IMR-90 (cell line): ENCODE measurements around the gene CACNA2D3. TPM values are rescaled to one million over a fixed set of nuclear protein-coding genes. Genes with fewer than 3 reads are reported as not detected.

Experiments used
- ATAC-seq: fragments of 200-7000 bp; cut with Tn5 transposase; 2 replicates; pipeline ENCODE4 v1.9.1; 2020; ENCODE audit warnings: low read depth, mild to moderate bottlenecking, moderate library complexity
- BruUV-seq: library from RNA; stranded (reverse); fragments of 400-500 nt; replicated peaks from 2 replicates; lab custom pipeline; 2021; lab: Mats Ljungman, UMichigan
- CTCF ChIA-PET: fragments of 300-600 bp; formaldehyde crosslinking; extraction: SDS; loops from one replicate; lab custom pipeline; 2021; ENCODE audit warnings: antibody characterized with exemption; lab: Yijun Ruan, JAX
- POLR2A ChIA-PET: fragments of 300-600 bp; sonication (Branson Sonifier 250); formaldehyde crosslinking; loops from one replicate; lab custom pipeline; 2022; ENCODE audit warnings: antibody characterized with exemption; ENCODE audit not compliant: unreplicated experiment; lab: Charles Lee
- DNase-seq: peaks from one replicate; pipeline ENCODE4 v3.0.0; 2013
- H2AFZ ChIP-seq: replicated peaks from 2 replicates; pipeline ENCODE3; 2013; ENCODE audit warnings: low read length, mild to moderate bottlenecking; ENCODE audit not compliant: poor library complexity
- H2AK5ac ChIP-seq: 2 replicates; pipeline ENCODE4 v1.6.1; 2013; ENCODE audit warnings: low read depth, low read length, inconsistent platforms
- H2AK9ac ChIP-seq: replicated peaks from 2 replicates; pipeline ENCODE3; 2013; ENCODE audit warnings: mild to moderate bottlenecking, low read depth, low read length, moderate library complexity; ENCODE audit not compliant: poor library complexity
- H2BK120ac ChIP-seq: 2 replicates; pipeline ENCODE4 v1.6.1; 2013; ENCODE audit warnings: low read depth, low read length, inconsistent platforms
- H2BK15ac ChIP-seq: 3 replicates; pipeline ENCODE4 v1.6.1; 2013; ENCODE audit warnings: low read depth, low read length, inconsistent platforms
- H2BK20ac ChIP-seq: 2 replicates; pipeline ENCODE4 v1.6.1; 2013; ENCODE audit warnings: low read depth, mild to moderate bottlenecking, inconsistent platforms, low read length, moderate library complexity
- H2BK5ac ChIP-seq: 2 replicates; pipeline ENCODE4 v1.6.1; 2013; ENCODE audit warnings: mild to moderate bottlenecking, low read depth, low read length, inconsistent platforms; ENCODE audit not compliant: poor library complexity, severe bottlenecking
- H3K14ac ChIP-seq: replicated peaks from 2 replicates; pipeline ENCODE4 v1.6.1; 2013; ENCODE audit warnings: low read depth, low read length, inconsistent platforms
- H3K18ac ChIP-seq: 2 replicates; pipeline ENCODE4 v1.6.1; 2013; ENCODE audit warnings: low read depth, low read length, control low read depth
- H3K23ac ChIP-seq: 2 replicates; pipeline ENCODE4 v1.6.1; 2013; ENCODE audit warnings: low read depth, low read length, inconsistent platforms
- H3K27ac ChIP-seq: 2 replicates; pipeline ENCODE4 v1.5.1; 2013; ENCODE audit warnings: mild to moderate bottlenecking, control low read depth, low read length; ENCODE audit not compliant: insufficient read depth
- H3K27me3 ChIP-seq: 2 replicates; pipeline ENCODE4 v1.6.1; 2013; ENCODE audit warnings: low read length; ENCODE audit not compliant: control insufficient read depth, insufficient read depth
- H3K36me3 ChIP-seq: 2 replicates; pipeline ENCODE4 v1.6.1; 2013; ENCODE audit warnings: low read length, mixed read lengths; ENCODE audit not compliant: control insufficient read depth, insufficient read depth
- H3K4ac ChIP-seq: 2 replicates; pipeline ENCODE4 v1.6.1; 2013; ENCODE audit warnings: low read depth, low read length, inconsistent platforms
- H3K4me1 ChIP-seq: 2 replicates; pipeline ENCODE4 v1.6.1; 2013; ENCODE audit warnings: low read length, mixed read lengths; ENCODE audit not compliant: control insufficient read depth, insufficient read depth
- H3K4me2 ChIP-seq: 2 replicates; pipeline ENCODE4 v1.6.1; 2013; ENCODE audit warnings: low read depth, mild to moderate bottlenecking, control low read depth, low read length, moderate library complexity
- H3K4me3 ChIP-seq: 2 replicates; pipeline ENCODE4 v1.5.1; 2013; ENCODE audit warnings: low read depth, mild to moderate bottlenecking, control low read depth, low read length, moderate library complexity; ENCODE audit not compliant: insufficient read depth
- H3K56ac ChIP-seq: 2 replicates; pipeline ENCODE4 v1.6.1; 2013; ENCODE audit warnings: low read length, inconsistent platforms; ENCODE audit not compliant: insufficient read depth; ENCODE audit errors: extremely low read depth
- H3K79me1 ChIP-seq, 2 experiments: 2 replicates each; pipeline ENCODE4 v1.6.1; 2013; ENCODE audit warnings: low read length in 2 of 2, inconsistent platforms in 1 of 2, low read depth in 1 of 2
- H3K9ac ChIP-seq: 2 replicates; pipeline ENCODE4 v1.6.1; 2013; ENCODE audit warnings: low read depth, low read length, control low read depth
- H3K9me1 ChIP-seq: 2 replicates; pipeline ENCODE4 v1.6.1; 2013; ENCODE audit warnings: low read length, inconsistent platforms; ENCODE audit not compliant: insufficient read depth
- H3K9me3 ChIP-seq: 2 replicates; pipeline ENCODE4 v1.6.1; 2013; ENCODE audit warnings: low read length; ENCODE audit not compliant: control insufficient read depth, insufficient read depth
- H4K20me1 ChIP-seq: 2 replicates; pipeline ENCODE4 v1.6.1; 2013; ENCODE audit warnings: low read length, inconsistent platforms; ENCODE audit not compliant: insufficient read depth
- H4K5ac ChIP-seq: 2 replicates; pipeline ENCODE4 v1.6.1; 2013; ENCODE audit warnings: mild to moderate bottlenecking, low read depth, low read length, control low read depth
- H4K8ac ChIP-seq, 2 experiments: 2 replicates each; pipeline ENCODE4 v1.6.1; 2013; ENCODE audit warnings: low read depth in 2 of 2, low read length in 2 of 2, control low read depth in 1 of 2, inconsistent platforms in 1 of 2
- H4K91ac ChIP-seq: 2 replicates; pipeline ENCODE4 v1.6.1; 2013; ENCODE audit warnings: low read depth, low read length, inconsistent platforms; ENCODE audit not compliant: insufficient read depth
- BHLHE40 ChIP-seq: fragments of 150-350 bp; IDR thresholded peaks from 2 replicates; pipeline ENCODE4 v1.6.1; 2016; ENCODE audit warnings: mild to moderate bottlenecking, low read depth, low read length
- CEBPB ChIP-seq: IDR thresholded peaks from 2 replicates; pipeline ENCODE4 v1.6.1; 2012; ENCODE audit warnings: low read depth, low read length, improper control_type of control experiment
- CHD1 ChIP-seq: IDR thresholded peaks from 2 replicates; pipeline ENCODE4 v1.6.1; 2012; ENCODE audit warnings: low read depth, low read length, improper control_type of control experiment
- FOS ChIP-seq: fragments of 150-350 bp; IDR thresholded peaks from 2 replicates; pipeline ENCODE4 v1.6.1; 2016; ENCODE audit warnings: low read depth, low read length
- MAFK ChIP-seq: IDR thresholded peaks from 2 replicates; pipeline ENCODE4 v1.6.1; 2012; ENCODE audit warnings: low read depth, low read length, improper control_type of control experiment
- MAZ ChIP-seq: IDR thresholded peaks from 2 replicates; pipeline ENCODE4 v1.6.1; 2012; ENCODE audit warnings: low read depth, mild to moderate bottlenecking, low read length, improper control_type of control experiment, moderate library complexity, borderline replicate concordance
- MXI1 ChIP-seq: IDR thresholded peaks from 2 replicates; pipeline ENCODE4 v1.6.1; 2012; ENCODE audit warnings: low read depth, mild to moderate bottlenecking, low read length, moderate library complexity, borderline replicate concordance
- NFE2L2 ChIP-seq: fragments of 150-350 bp; IDR thresholded peaks from 2 replicates; pipeline ENCODE4 v1.6.1; 2016; ENCODE audit warnings: low read depth, mild to moderate bottlenecking, low read length
- POLR2A ChIP-seq: IDR thresholded peaks from 2 replicates; pipeline ENCODE4 v1.6.1; 2012; ENCODE audit warnings: mild to moderate bottlenecking, low read depth, low read length
- RAD21 ChIP-seq: IDR thresholded peaks from 2 replicates; pipeline ENCODE4 v1.6.1; 2012; ENCODE audit warnings: low read length, improper control_type of control experiment
- RCOR1 ChIP-seq: IDR thresholded peaks from 2 replicates; pipeline ENCODE4 v1.6.1; 2012; ENCODE audit warnings: mild to moderate bottlenecking, low read length, improper control_type of control experiment; ENCODE audit not compliant: insufficient replicate concordance
- RFX5 ChIP-seq: IDR thresholded peaks from 2 replicates; pipeline ENCODE4 v1.8.0; 2012; ENCODE audit warnings: low read depth, mild to moderate bottlenecking, low read length, moderate library complexity
- SMC3 ChIP-seq: fragments of 150-350 bp; IDR thresholded peaks from 2 replicates; pipeline ENCODE4 v1.6.1; 2016; ENCODE audit warnings: low read depth, mild to moderate bottlenecking, antibody characterized with exemption, low read length, moderate library complexity
- WGBS, 2 experiments: methylation state at CpG; one replicate each; pipeline versions ENCODE4 v1.1.5 to v1.1.7; 2013; ENCODE audit warnings: missing lambda C conversion rate in 2 of 2; ENCODE audit not compliant: insufficient read length in 1 of 2; ENCODE audit errors: extremely low coverage in 2 of 2; 5-methylcytosine and 5-hydroxymethylcytosine counted together
- dilution Hi-C: fragments of 300-500 bp; cut with HindIII; formaldehyde crosslinking; loops from one replicate; pipeline ENCODE4 v1.14.3; 2018; ENCODE audit warnings: low sequenced_read_pairs; ENCODE audit not compliant: unreplicated experiment
- in situ Hi-C: fragments of 300-500 bp; cut with MboI; formaldehyde crosslinking; loops from 3 replicates; pipeline ENCODE4 v1.14.3; 2019; ENCODE audit warnings: low sequenced_read_pairs, inconsistent platforms, mixed read lengths
- intact Hi-C: fragments of 100-400 bp; cut with micrococcal nuclease; formaldehyde crosslinking; loops from 2 replicates; pipeline ENCODE4 v1.10.0; 2022
- polyA plus RNA-seq, 3 experiments: library from polyadenylated mRNA; depleted of rRNA; stranded (reverse); fragments of >200 nt; gene quantifications; 2 replicates each; pipeline ENCODE4 v1.2.3, GENCODE V29; 2012; ENCODE audit warnings: low replicate concordance in 1 of 3
- total RNA-seq: library from RNA; depleted of rRNA; stranded (reverse); fragments of >200 nt; gene quantifications from 2 replicates; pipeline ENCODE4 v1.2.3, GENCODE V29; 2012
- TF ChIP-seq, protein P1 (sequence below): conservative IDR thresholded peaks from 2 replicates; pipeline ENCODE4 v1.5.1; 2012; ENCODE audit warnings: mild to moderate bottlenecking, low read depth, low read length, improper control_type of control experiment
- TF ChIP-seq, protein P2 (sequence below): fragments of 150-350 bp; IDR thresholded peaks from 2 replicates; pipeline ENCODE4 v1.6.1; 2016; ENCODE audit warnings: low read depth, mild to moderate bottlenecking, low read length, moderate library complexity, borderline replicate concordance
- TF ChIP-seq, protein P3 (sequence below): fragments of 150-350 bp; IDR thresholded peaks from 2 replicates; pipeline ENCODE4 v1.6.1; 2017; ENCODE audit warnings: mild to moderate bottlenecking, antibody characterized with exemption, low read length, low read depth

Gene CACNA2D3
- total and polyA plus RNA-seq, 2 of the 4 experiments (the other 2 are of a cell fraction) = 0.36 to 0.41 TPM

DNA sequence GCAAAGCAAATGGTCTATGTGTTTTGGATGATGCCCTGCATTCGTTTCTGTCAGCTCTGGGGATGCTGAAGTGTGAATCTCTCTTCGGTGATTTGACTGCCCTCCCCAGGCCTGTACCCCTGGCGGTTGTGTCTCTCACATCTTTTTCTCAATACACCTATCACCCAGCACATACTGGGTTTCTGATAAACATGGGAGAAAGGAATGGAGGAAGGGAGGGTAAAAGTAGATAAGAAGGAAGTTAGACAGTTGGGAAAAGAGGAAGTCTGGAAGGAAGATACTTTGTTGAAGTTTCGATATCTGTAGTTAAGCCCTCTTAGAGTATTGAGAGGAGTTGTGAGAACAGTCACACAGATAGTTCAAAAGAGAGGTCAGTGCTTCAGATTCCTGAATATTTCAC, 841.3 kb downstream of the CACNA2D3 start:
- ATAC-seq = no peak
- Histone ChIP-seq H3K27ac (no peak overlapping the region), H2AFZ (no peak overlapping the region), H4K91ac (peak overlapping the region; percentile 10), H3K9me1 (peaks cover 22% of the 10 kb centered on the region), H3K9me3 (no peaks in the 10 kb centered on the region), H4K8ac (0 out of 4 replicates have a peak overlapping the region, but pooled peaks of 1 of the 2 experiments have one; percentile 8), H2BK120ac (peak overlapping the region; percentile 39; the same call in 1 of the 2 replicates), H3K27me3 (no peaks in the 10 kb centered on the region), H3K4me3 (no peak overlapping the region), H3K4me2 (no peak overlapping the region), H4K5ac (no peak overlapping the region; the same call in 1 of the 2 replicates), H3K4me1 (peaks cover 21% of the 10 kb centered on the region), H4K20me1 (no peaks in the 10 kb centered on the region), H3K36me3 (no peaks in the 10 kb centered on the region), H2AK9ac (no peak overlapping the region), H3K56ac (no peak overlapping the region), H2AK5ac (peak overlapping the region; percentile 57; the same call in 1 of the 2 replicates), H3K23ac (no peak overlapping the region), H2BK15ac (no peak overlapping the region; the same call in 1 of the 3 replicates), H2BK20ac (no peak overlapping the region), H3K18ac (peak overlapping the region; percentile 35; the same call in 1 of the 2 replicates), H3K14ac (no peak overlapping the region), H2BK5ac (no peak overlapping the region), H3K79me1 (no peaks in the 10 kb centered on the region; a peak in 1 of 4 replicates), H3K4ac (peak overlapping the region; percentile 33), H3K9ac (no peak overlapping the region)
- intact Hi-C loops = loop anchor here (2.0 kb wide), 1 partner anchor 59 kb away; no protein-coding TSS in a partner anchor
- in situ Hi-C loops = no loop called here
- no peak for DNase-seq
- TF ChIP-seq CHD1 (no peak), CEBPB (no peak), RFX5 (no peak), NFE2L2 (no peak), SMC3 (no peak), RCOR1 (no peak), BHLHE40 (no peak), FOS (no peak), RAD21 (no peak), MXI1 (no peak), MAFK (no peak), MAZ (no peak), POLR2A (no peak)
- TF ChIP-seq, protein P1, sequence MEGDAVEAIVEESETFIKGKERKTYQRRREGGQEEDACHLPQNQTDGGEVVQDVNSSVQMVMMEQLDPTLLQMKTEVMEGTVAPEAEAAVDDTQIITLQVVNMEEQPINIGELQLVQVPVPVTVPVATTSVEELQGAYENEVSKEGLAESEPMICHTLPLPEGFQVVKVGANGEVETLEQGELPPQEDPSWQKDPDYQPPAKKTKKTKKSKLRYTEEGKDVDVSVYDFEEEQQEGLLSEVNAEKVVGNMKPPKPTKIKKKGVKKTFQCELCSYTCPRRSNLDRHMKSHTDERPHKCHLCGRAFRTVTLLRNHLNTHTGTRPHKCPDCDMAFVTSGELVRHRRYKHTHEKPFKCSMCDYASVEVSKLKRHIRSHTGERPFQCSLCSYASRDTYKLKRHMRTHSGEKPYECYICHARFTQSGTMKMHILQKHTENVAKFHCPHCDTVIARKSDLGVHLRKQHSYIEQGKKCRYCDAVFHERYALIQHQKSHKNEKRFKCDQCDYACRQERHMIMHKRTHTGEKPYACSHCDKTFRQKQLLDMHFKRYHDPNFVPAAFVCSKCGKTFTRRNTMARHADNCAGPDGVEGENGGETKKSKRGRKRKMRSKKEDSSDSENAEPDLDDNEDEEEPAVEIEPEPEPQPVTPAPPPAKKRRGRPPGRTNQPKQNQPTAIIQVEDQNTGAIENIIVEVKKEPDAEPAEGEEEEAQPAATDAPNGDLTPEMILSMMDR = no peak
- TF ChIP-seq, protein P2, sequence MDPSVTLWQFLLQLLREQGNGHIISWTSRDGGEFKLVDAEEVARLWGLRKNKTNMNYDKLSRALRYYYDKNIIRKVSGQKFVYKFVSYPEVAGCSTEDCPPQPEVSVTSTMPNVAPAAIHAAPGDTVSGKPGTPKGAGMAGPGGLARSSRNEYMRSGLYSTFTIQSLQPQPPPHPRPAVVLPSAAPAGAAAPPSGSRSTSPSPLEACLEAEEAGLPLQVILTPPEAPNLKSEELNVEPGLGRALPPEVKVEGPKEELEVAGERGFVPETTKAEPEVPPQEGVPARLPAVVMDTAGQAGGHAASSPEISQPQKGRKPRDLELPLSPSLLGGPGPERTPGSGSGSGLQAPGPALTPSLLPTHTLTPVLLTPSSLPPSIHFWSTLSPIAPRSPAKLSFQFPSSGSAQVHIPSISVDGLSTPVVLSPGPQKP = no peak
- TF ChIP-seq, protein P3, sequence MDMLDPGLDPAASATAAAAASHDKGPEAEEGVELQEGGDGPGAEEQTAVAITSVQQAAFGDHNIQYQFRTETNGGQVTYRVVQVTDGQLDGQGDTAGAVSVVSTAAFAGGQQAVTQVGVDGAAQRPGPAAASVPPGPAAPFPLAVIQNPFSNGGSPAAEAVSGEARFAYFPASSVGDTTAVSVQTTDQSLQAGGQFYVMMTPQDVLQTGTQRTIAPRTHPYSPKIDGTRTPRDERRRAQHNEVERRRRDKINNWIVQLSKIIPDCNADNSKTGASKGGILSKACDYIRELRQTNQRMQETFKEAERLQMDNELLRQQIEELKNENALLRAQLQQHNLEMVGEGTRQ = no peak
- WGBS, 2 experiments = no CpG with 5 or more reads among the region's 4 CpGs
- POLR2A ChIA-PET = no interaction called here
- CTCF ChIA-PET = no interaction called here
- BruUV-seq = no TSS peak
- dilution Hi-C loops = no loop called here
